Measurements from ENCODE around the gene SIRT2. TPM values are rescaled to one million over a fixed set of nuclear protein-coding genes. Genes with fewer than 3 reads are reported as not detected.

The SIRT2 gene
- 100 to 1,000 TPM in 1 of 4 donors, 10 to 100 TPM in 3; 45.7 to 103 (median 64.9) TPM for total RNA-seq

DNA sequence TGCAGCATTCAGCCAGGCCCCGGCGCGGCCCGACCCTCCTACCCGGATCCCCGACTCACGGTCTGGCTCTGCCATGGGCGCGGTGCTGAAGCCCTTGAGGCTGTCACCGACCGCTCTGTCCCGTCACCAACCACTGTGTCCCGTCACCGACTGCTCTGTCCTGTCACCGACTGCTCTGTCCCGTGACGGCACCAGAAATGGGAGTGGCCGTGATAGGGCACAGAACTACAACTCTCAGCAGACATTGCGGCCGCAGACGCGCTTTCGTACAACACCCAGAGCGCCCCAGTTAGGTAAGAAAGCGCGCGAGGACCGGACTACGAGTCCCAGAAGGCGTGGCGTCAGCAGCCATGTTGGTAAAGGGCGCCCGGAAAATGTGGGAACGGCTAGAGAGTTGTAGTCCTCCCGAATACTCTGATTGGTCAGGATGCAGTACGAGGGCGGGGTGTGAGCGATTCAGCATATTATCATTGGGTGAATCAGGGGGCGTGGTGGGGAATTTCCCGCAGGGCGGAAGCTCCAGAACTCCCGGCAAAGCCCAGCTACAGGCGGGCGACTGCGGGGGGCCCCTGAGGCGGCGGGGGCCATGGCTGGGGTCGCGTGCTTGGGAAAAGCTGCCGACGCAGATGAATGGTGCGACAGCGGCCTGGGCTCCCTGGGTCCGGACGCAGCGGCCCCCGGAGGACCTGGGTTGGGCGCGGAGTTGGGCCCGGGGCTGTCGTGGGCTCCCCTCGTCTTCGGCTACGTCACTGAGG lies at the start of gene SIRT2, which contains the start of gene NFKBIB:
SIRT2 (minus strand) TSS at position 172 of the 755 bp plus-strand sequence; CDS start at position 75, 97 bp downstream.
NFKBIB (plus strand) TSS at position 523 of the 755 bp plus-strand sequence; CDS start at position 587, 64 bp downstream.
- TF ChIP-seq, protein P1, sequence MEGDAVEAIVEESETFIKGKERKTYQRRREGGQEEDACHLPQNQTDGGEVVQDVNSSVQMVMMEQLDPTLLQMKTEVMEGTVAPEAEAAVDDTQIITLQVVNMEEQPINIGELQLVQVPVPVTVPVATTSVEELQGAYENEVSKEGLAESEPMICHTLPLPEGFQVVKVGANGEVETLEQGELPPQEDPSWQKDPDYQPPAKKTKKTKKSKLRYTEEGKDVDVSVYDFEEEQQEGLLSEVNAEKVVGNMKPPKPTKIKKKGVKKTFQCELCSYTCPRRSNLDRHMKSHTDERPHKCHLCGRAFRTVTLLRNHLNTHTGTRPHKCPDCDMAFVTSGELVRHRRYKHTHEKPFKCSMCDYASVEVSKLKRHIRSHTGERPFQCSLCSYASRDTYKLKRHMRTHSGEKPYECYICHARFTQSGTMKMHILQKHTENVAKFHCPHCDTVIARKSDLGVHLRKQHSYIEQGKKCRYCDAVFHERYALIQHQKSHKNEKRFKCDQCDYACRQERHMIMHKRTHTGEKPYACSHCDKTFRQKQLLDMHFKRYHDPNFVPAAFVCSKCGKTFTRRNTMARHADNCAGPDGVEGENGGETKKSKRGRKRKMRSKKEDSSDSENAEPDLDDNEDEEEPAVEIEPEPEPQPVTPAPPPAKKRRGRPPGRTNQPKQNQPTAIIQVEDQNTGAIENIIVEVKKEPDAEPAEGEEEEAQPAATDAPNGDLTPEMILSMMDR (IDR thresholded peaks at IDR 0.05; ENCODE audit: low read depth), result no peak

DNA sequence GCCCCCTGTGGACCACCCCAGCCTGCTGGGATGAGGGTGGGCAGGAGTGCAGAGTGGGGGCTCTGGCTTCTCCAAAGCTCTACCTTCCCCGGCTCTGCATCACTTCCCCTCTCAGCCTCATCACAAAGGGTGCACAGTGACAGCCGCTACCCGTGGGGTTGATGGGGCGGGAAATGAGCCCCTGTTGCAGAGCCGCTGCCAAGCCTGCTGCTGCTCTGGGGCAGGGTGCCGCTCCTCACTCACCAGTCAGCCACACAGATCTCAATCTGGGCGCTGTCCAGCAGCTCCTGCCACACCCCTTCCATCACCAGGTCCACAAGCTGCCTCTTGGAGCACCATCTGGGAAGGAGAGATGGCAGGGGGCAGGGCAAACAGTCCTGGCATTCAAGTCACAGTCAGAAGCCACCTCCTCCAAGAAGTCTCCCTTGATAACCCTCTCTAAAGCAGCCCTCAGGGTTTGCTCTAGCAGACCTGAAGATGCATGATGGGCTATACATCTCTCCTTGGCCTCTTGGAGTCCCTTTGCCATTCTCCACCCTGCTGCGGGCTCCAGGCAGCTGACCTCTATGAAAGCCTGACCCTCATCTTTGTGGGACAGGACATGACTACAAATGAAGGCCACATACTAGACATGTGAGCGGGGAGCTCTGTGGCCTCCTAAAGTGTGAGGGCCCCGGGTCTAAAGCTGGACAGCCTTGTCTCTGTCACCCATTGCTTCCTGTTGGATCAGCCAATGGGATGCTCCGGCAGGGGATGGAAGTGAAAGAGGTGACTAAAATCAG lies 47.0 kb upstream of the SIRT2 start:
- TF ChIP-seq, protein P1 (IDR thresholded peaks at IDR 0.05; ENCODE audit: low read depth), result no peak

DNA sequence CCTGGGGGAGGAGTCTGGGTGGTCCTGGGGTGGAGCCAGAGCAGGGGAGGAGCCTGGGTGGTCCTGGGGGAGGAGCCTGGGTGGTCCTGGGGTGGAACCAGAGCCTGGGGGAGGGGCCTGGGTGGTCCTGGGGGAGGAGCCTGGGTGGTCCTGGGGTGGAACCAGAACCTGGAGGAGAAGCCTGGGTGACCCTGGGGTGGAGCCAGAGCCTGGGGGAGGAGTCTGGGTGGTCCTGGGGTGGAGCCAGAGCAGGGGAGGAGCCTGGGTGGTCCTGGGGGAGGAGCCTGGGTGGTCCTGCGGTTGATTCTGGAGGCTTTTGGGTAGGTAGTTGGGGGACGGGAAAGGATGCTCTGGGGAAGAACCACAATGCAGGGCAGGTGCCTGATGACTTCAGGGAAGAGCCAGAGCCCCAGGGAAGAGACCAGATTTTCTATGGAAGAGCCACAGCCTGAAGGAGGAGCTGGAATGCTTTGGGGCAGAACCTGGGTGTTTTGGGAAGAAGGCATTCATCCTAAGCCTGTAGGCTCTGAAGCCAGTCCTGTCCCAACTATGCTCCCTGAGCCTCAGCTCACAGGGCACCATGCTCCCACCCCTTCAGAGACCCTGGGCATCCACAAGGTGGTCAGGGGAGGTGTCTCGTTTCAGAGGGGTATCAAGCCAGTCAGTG lies 46.3 kb upstream of the SIRT2 start:
- TF ChIP-seq, protein P1 (IDR thresholded peaks at IDR 0.05; ENCODE audit: low read depth), result no peak

DNA sequence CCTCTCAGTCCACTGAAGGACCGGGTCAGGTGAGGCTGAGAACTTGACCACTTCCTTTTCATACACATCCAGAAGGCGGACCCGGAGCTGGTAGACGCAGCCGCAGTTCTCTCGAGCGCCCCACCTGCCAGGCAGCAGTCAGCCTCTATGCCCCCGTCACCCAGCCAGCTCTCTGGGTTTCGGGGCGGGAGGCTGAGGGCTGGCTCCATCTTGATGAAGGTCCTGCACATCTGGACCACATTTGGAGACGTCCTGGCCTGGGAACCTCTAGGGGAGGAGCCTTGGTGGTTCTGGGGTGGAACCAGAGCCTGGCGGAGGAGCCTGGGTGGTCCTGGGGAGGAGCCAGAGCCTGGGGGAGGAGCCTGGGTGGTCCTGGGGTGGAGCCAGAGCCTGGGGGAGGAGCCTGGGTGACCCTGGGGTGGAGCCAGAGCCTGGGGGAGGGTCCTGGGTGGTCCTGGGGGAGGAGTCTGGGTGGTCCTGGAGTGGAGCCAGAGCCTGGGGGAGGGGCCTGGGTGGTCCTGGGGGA lies 45.6 kb upstream of the SIRT2 start:
- TF ChIP-seq, protein P1 (IDR thresholded peaks at IDR 0.05; ENCODE audit: low read depth), result no peak

DNA sequence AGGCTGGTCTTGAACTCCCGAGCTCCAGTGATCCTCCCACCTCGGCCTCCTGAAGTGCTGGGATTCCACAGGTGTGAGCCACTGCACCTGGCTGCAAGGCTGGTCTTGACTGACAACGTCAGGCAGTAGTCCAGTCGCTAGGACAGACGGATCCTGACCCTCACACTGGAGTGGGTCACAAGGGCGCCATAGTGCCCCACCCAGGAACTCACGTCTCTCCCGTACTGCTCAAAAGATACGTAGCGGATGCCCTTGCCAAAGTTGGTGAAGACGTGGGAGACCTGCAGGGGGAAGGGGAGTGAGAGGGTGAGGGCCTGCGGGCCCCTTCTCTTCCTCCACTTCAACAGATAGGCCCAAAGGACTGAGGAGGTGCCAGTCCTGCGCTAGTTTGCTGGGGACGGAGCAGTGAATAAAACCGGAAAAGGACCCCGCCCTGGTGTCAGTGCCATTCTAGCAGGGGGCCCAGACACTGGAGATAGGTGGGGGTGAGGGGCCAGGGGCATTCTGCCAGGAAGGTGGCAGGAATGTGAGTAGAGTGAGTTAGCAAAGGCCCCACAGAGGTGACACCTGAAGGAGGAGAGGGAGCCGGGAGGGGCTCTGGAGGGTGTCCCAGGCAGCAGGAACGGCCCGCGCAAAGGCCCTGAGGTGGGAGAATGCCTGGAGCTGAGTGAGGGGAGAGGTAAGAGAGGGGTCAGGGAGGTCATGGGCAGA lies 43.2 kb upstream of the SIRT2 start:
- TF ChIP-seq, protein P1 (IDR thresholded peaks at IDR 0.05; ENCODE audit: low read depth), result no peak

DNA sequence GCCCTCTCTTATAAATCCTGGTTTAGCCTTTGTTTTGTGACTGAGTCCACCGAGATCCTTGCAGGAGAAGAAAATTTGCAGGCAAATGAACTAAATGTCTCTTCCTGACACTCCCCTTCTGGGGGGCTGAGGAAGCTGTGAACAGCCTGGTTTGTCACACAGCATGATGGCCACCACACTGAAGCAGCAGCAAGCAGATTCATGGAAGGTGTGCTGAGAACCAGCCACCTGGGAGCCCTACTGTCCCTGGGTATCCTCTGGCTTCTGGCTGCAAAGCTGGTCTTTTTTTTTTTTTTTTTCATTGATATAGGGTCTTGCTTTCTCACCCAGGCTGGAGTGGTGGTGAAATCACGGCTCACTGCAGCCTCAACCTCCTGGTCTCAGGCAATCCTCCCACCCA lies 42.6 kb upstream of the SIRT2 start:
- TF ChIP-seq, protein P1 (IDR thresholded peaks at IDR 0.05; ENCODE audit: low read depth), result no peak

All from subcutaneous adipose tissue (tissue), 4 donors.